NCI-H748 treated with DMSO at 0.1 percent for 48 hours (cell line): ENCODE data around the gene PYDC1.
"Not testable (repeated sequence)": the region's sequence is repeated elsewhere in the genome, so short reads cannot be mapped to it uniquely, and the experiment has no call there.

Source experiments
- DNase-seq: peaks from one replicate; lab custom pipeline; 2025; lab: John Stamatoyannopoulos, UW

Gene PYDC1

GRCh38 chr16:31195861-31196260, 21.1 kb downstream of the PYDC1 start:
- DNase-seq, result not testable (repeated sequence)

- no peak for DNase-seq
Measured at GRCh38 chr16:31194898-31195297, 22.0 kb downstream of the PYDC1 start.

- DNase-seq, result no peak
Measured at GRCh38 chr16:31193874-31194273, 23.1 kb downstream of the PYDC1 start.

GRCh38 chr16:31192856-31193642, 23.9 kb downstream of the PYDC1 start:
- no peak for DNase-seq

GRCh38 chr16:31191697-31192428, 25.1 kb downstream of the PYDC1 start:
- DNase-seq, result no peak

- no peak for DNase-seq
Measured at GRCh38 chr16:31190818-31191444, 26.0 kb downstream of the PYDC1 start.

- DNase-seq, result no peak
Measured at GRCh38 chr16:31190061-31190460, 26.9 kb downstream of the PYDC1 start.

- DNase-seq, result no peak
Measured at GRCh38 chr16:31189412-31189778, 27.5 kb downstream of the PYDC1 start.

- DNase-seq, result no peak
Measured at GRCh38 chr16:31188450-31189411, 28.2 kb downstream of the PYDC1 start.

GRCh38 chr16:31187808-31188189, 29.1 kb downstream of the PYDC1 start:
- DNase-seq, result no peak

GRCh38 chr16:31186930-31187807, 29.8 kb downstream of the PYDC1 start:
- no peak for DNase-seq

GRCh38 chr16:31186176-31186575, 30.8 kb downstream of the PYDC1 start:
- DNase-seq, result no peak

GRCh38 chr16:31185339-31185738, 31.6 kb downstream of the PYDC1 start:
- no peak for DNase-seq

- DNase-seq, result no peak
Measured at GRCh38 chr16:31184888-31185287, 32.0 kb downstream of the PYDC1 start.

- no peak for DNase-seq
Measured at GRCh38 chr16:31183432-31184428, 33.2 kb downstream of the PYDC1 start.

GRCh38 chr16:31182391-31182790, 34.5 kb downstream of the PYDC1 start:
- DNase-seq, result no peak

GRCh38 chr16:31181102-31181830, 35.7 kb downstream of the PYDC1 start:
- DNase-seq, result no peak

GRCh38 chr16:31179747-31180459, 37.0 kb downstream of the PYDC1 start, which contains the start of gene FUS:
FUS (plus strand) TSS chr16:31180139; CDS start chr16:31180215, 76 bp downstream.
- peak; percentile 71 for DNase-seq
